HepG2 (cell line): ENCODE measurements around the gene FAM222A. TPM values are rescaled to one million over a fixed set of nuclear protein-coding genes. Genes with fewer than 3 reads are reported as not detected.

Experiments
- ATF3 ChIP-seq: sonication (generic); formaldehyde crosslinking; IDR thresholded peaks from 2 replicates; pipeline ENCODE4 v1.4.0; 2020; ENCODE audit warnings: missing genetic modification reagents
- BHLHE40 ChIP-seq: IDR thresholded peaks from 2 replicates; pipeline ENCODE4 v1.6.1; 2011; ENCODE audit warnings: low read length, improper control_type of control experiment
- EZH2 ChIP-seq: conservative IDR thresholded peaks from 2 replicates; pipeline ENCODE4 v1.6.1; 2012; ENCODE audit warnings: mild to moderate bottlenecking, low read depth, low read length, moderate library complexity
- FOXP1 ChIP-seq, 2 experiments: fragments of 450-650 bp in 1 of 2; IDR thresholded peaks; 2 replicates each; pipeline ENCODE4 v1.6.1; 2017 to 2018; ENCODE audit warnings: antibody characterized with exemption in 1 of 2
- HMG20A ChIP-seq: IDR thresholded peaks from 2 replicates; pipeline ENCODE4 v1.6.1; 2016; ENCODE audit warnings: borderline replicate concordance
- HOXA9 ChIP-seq: sonication (generic); formaldehyde crosslinking; IDR thresholded peaks from 2 replicates; pipeline ENCODE4 v1.8.1; 2022; ENCODE audit warnings: missing genetic modification reagents, mild to moderate bottlenecking, moderate library complexity, borderline replicate concordance
- MTA3 ChIP-seq: sonication (generic); formaldehyde crosslinking; IDR thresholded peaks from 2 replicates; pipeline ENCODE4 v1.4.0; 2020; ENCODE audit warnings: missing genetic modification reagents
- NR3C1 ChIP-seq: sonication (generic); formaldehyde crosslinking; IDR thresholded peaks from 2 replicates; pipeline ENCODE4 v1.4.0; 2020; ENCODE audit warnings: missing genetic modification reagents
- RXRB ChIP-seq: IDR thresholded peaks from 2 replicates; pipeline ENCODE4 v1.6.1; 2016; ENCODE audit warnings: borderline replicate concordance, missing genetic modification reagents, missing compliant biosample characterization
- SALL1 ChIP-seq: sonication (generic); formaldehyde crosslinking; IDR thresholded peaks from 2 replicates; pipeline ENCODE4 v1.8.0; 2022; ENCODE audit warnings: mild to moderate bottlenecking, missing genetic modification reagents
- SKIL ChIP-seq: sonication (generic); formaldehyde crosslinking; IDR thresholded peaks from 2 replicates; pipeline ENCODE4 v1.8.0; 2022; ENCODE audit warnings: missing genetic modification reagents, mild to moderate bottlenecking, moderate library complexity, borderline replicate concordance
- TFE3 ChIP-seq: IDR thresholded peaks from 2 replicates; pipeline ENCODE4 v1.6.1; 2016
- TRIM24 ChIP-seq: sonication (generic); formaldehyde crosslinking; IDR thresholded peaks from 2 replicates; pipeline ENCODE4 v1.8.0; 2022; ENCODE audit warnings: mild to moderate bottlenecking, missing genetic modification reagents
- ZBTB10 ChIP-seq: sonication (generic); formaldehyde crosslinking; IDR thresholded peaks from 2 replicates; pipeline ENCODE4 v1.4.0; 2020; ENCODE audit warnings: missing genetic modification reagents, borderline replicate concordance
- ZBTB39 ChIP-seq: sonication (generic); formaldehyde crosslinking; IDR thresholded peaks from 2 replicates; pipeline ENCODE4 v1.5.0; 2020; ENCODE audit warnings: missing genetic modification reagents
- ZMAT3 ChIP-seq: sonication (generic); formaldehyde crosslinking; conservative IDR thresholded peaks from 2 replicates; pipeline ENCODE4 v1.7.0; 2021; ENCODE audit warnings: missing genetic modification reagents
- ZNF3 ChIP-seq: IDR thresholded peaks from 2 replicates; pipeline ENCODE4 v1.7.0; 2017; ENCODE audit warnings: inconsistent platforms
- ZNF503 ChIP-seq: sonication (generic); formaldehyde crosslinking; IDR thresholded peaks from 2 replicates; pipeline ENCODE4 v1.4.0; 2020; ENCODE audit warnings: missing genetic modification reagents
- ZNF598 ChIP-seq: sonication (generic); formaldehyde crosslinking; IDR thresholded peaks from 2 replicates; pipeline ENCODE4 v1.5.1; 2020; ENCODE audit warnings: mild to moderate bottlenecking, missing genetic modification reagents, borderline replicate concordance
- polyA plus RNA-seq, 8 experiments: library from polyadenylated mRNA; depleted of rRNA in 3 of 8; stranded (reverse) in 7 of 8; unstranded in 1 of 8; fragments of >200 nt; fragmentation: Illumina TruSeq in 4 of 8; extraction: Trizol in 4 of 8; gene quantifications; 2 replicates each; pipeline versions ENCODE4 v1.2.1 to v1.2.3, GENCODE V29; 2011 to 2016; ENCODE audit warnings: low read depth in 4 of 8, missing spikeins in 1 of 8, mixed read lengths in 1 of 8; ENCODE audit not compliant: insufficient read depth in 1 of 8
- total RNA-seq, 5 experiments: library from RNA; depleted of rRNA; stranded (reverse); fragments of >200 nt; fragmentation: Illumina TruSeq; extraction: Trizol; gene quantifications; 2 replicates each; pipeline ENCODE4 v1.2.3, GENCODE V29; 2016; ENCODE audit warnings: low read depth in 1 of 5

Gene FAM222A
- total and polyA plus RNA-seq, 2 of the 13 experiments (the other 11 are each of a cell fraction or from before 2014, with no cell fraction given): 2.7 to 9.6 TPM

GRCh38 chr12:109727039-109727723, 13.6 kb downstream of the FAM222A start (continued):
- TF ChIP-seq ZBTB39 (CRISPR knock-in tag) (no peak), ZNF503 (CRISPR knock-in tag) (peak; percentile 46), NR3C1 (CRISPR knock-in tag) (no peak), FOXP1 (IDR thresholded peaks at IDR 0.05) (no peak), FOXP1 (CRISPR knock-in tag; IDR thresholded peaks at IDR 0.05) (no peak), EZH2 (no peak), ZBTB10 (CRISPR knock-in tag) (no peak), ZMAT3 (no peak), TRIM24 (no peak), MTA3 (CRISPR knock-in tag) (no peak), ATF3 (CRISPR knock-in tag) (no peak), ZNF598 (CRISPR knock-in tag) (no peak; the same call in 1 of the 2 replicates), BHLHE40 (no peak), SALL1 (peak; percentile 41), HOXA9 (CRISPR knock-in tag) (no peak), RXRB (CRISPR knock-in tag) (peak; percentile 90), SKIL (CRISPR knock-in tag) (no peak), TFE3 (CRISPR knock-in tag) (0 out of 2 replicates have a peak, but pooled peaks have one; percentile 50), HMG20A (CRISPR knock-in tag) (peak; percentile 12; the same call in 1 of the 2 replicates), ZNF3 (CRISPR knock-in tag) (no peak)
